Measurements from ENCODE around the gene PRM2. TPM values are rescaled to one million over a fixed set of nuclear protein-coding genes. Genes with fewer than 3 reads are reported as not detected.

The PRM2 gene
- total and polyA plus RNA-seq, 2 donors (not counting 1 experiment from before 2014, with no cell fraction given), result not detected

DNA sequence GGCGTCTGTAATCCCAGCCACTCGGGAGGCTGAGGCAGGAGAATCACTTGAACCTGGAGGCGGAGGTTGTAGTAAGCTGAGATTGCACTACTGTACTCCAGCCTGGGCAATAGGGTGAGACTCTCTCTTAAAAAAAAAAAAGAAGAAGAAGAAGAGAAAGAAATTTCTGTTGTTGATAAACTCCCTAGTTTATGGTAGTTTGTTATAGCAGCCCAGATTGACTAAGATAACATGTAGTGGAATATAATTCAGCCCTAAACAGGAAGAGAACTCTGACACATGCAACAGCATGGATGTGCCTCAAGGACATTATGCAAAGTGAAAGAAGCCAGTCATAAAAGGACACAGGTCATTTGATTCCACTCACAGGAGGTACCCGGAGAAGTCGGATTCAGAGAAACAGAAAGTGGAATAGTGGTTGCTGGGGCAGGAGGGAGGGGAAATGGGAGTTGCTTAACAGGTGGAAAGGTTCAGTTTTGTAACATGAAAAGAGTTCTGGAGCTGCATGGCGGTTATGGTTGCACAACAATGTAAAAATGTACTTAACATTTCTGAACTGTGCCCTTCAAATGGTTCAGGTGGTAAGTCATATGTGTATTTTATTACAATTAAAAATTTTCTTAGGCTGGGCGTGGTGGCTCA is 30.8 kb upstream of the PRM2 start:
- no peak overlapping the region for H3K9ac ChIP-seq (ENCODE audit: insufficient read depth, low read length)
- no peaks in the 10 kb centered on the region for H4K20me1 ChIP-seq (ENCODE audit: control insufficient read depth, extremely low read depth, insufficient read depth, low read length)
- no peak overlapping the region for H3K4me2 ChIP-seq (ENCODE audit: extremely low read depth, insufficient read depth, low read length)
- no peaks in the 10 kb centered on the region for H3K9me3 ChIP-seq (ENCODE audit: control insufficient read depth, insufficient read depth, low read depth, low read length)
- no peak overlapping the region for H2AFZ ChIP-seq (ENCODE audit: low read length)
- no peak overlapping the region for H3K4me3 ChIP-seq (replicated peaks in 1 of 4; ENCODE audit: control extremely low read depth in 1 of 4, insufficient read depth in 1 of 4, low read depth in 3 of 4, low read length in 4 of 4)
- DNase-seq (ENCODE audit: low read depth in 2 of 2), result no peak
- H3K27me3 ChIP-seq (ENCODE audit: control insufficient read depth, insufficient read depth, low read length), result no peaks in the 10 kb centered on the region
- no peaks in the 10 kb centered on the region for H3K4me1 ChIP-seq (ENCODE audit: control insufficient read depth, extremely low read depth, insufficient read depth, low read length)
- H3K27ac ChIP-seq (ENCODE audit: insufficient read depth, low read length), result no peak overlapping the region
- no peaks in the 10 kb centered on the region for H3K36me3 ChIP-seq (ENCODE audit: control insufficient read depth, insufficient read depth, low read length)
- H3K79me2 ChIP-seq (ENCODE audit: control insufficient read depth, insufficient read depth, low read length), result no peaks in the 10 kb centered on the region
- TF ChIP-seq, protein P1, sequence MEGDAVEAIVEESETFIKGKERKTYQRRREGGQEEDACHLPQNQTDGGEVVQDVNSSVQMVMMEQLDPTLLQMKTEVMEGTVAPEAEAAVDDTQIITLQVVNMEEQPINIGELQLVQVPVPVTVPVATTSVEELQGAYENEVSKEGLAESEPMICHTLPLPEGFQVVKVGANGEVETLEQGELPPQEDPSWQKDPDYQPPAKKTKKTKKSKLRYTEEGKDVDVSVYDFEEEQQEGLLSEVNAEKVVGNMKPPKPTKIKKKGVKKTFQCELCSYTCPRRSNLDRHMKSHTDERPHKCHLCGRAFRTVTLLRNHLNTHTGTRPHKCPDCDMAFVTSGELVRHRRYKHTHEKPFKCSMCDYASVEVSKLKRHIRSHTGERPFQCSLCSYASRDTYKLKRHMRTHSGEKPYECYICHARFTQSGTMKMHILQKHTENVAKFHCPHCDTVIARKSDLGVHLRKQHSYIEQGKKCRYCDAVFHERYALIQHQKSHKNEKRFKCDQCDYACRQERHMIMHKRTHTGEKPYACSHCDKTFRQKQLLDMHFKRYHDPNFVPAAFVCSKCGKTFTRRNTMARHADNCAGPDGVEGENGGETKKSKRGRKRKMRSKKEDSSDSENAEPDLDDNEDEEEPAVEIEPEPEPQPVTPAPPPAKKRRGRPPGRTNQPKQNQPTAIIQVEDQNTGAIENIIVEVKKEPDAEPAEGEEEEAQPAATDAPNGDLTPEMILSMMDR (conservative IDR thresholded peaks at IDR 0.05 in 1 of 2, IDR thresholded peaks at IDR 0.05 in 1 of 2; ENCODE audit: low read depth in 1 of 2, low read length in 2 of 2), result no peak
- no peak for TF ChIP-seq EZH2 (IDR thresholded peaks at IDR 0.05; ENCODE audit: low read length, missing control alignments)

DNA sequence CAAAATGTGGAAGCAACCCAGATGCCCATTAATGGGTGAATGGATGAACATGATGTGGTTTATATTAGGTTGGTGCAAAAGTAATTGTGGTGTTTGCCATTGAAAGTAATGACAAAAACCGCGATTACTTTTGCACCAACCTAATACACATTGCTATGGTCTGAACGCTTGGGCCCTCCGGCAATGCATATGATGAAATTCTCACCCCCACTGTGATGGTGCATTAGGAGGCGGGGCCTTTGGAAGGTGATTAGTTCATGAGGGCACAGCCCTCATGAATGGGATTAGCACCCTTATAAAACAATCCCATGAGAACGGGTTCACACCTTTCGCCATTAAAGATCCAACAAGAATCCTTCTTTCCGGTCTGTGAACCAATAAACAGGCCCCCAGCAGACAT is 30.1 kb upstream of the PRM2 start:
- H3K4me3 ChIP-seq (replicated peaks in 1 of 4; ENCODE audit: control extremely low read depth in 1 of 4, insufficient read depth in 1 of 4, low read depth in 3 of 4, low read length in 4 of 4), result no peak overlapping the region
- H3K4me2 ChIP-seq (ENCODE audit: extremely low read depth, insufficient read depth, low read length), result no peak overlapping the region
- H3K9me3 ChIP-seq (ENCODE audit: control insufficient read depth, insufficient read depth, low read depth, low read length), result no peaks in the 10 kb centered on the region
- TF ChIP-seq, protein P1 (conservative IDR thresholded peaks at IDR 0.05 in 1 of 2, IDR thresholded peaks at IDR 0.05 in 1 of 2; ENCODE audit: low read depth in 1 of 2, low read length in 2 of 2), result no peak
- TF ChIP-seq EZH2 (IDR thresholded peaks at IDR 0.05; ENCODE audit: low read length, missing control alignments), result no peak
- H3K27me3 ChIP-seq (ENCODE audit: control insufficient read depth, insufficient read depth, low read length), result no peaks in the 10 kb centered on the region
- no peaks in the 10 kb centered on the region for H3K36me3 ChIP-seq (ENCODE audit: control insufficient read depth, insufficient read depth, low read length)
- no peak overlapping the region for H2AFZ ChIP-seq (ENCODE audit: low read length)
- H3K79me2 ChIP-seq (ENCODE audit: control insufficient read depth, insufficient read depth, low read length), result no peaks in the 10 kb centered on the region
- H3K4me1 ChIP-seq (ENCODE audit: control insufficient read depth, extremely low read depth, insufficient read depth, low read length), result no peaks in the 10 kb centered on the region
- no peaks in the 10 kb centered on the region for H4K20me1 ChIP-seq (ENCODE audit: control insufficient read depth, extremely low read depth, insufficient read depth, low read length)
- no peak overlapping the region for H3K9ac ChIP-seq (ENCODE audit: insufficient read depth, low read length)
- DNase-seq (ENCODE audit: low read depth in 2 of 2), result no peak
- H3K27ac ChIP-seq (ENCODE audit: insufficient read depth, low read length), result no peak overlapping the region

DNA sequence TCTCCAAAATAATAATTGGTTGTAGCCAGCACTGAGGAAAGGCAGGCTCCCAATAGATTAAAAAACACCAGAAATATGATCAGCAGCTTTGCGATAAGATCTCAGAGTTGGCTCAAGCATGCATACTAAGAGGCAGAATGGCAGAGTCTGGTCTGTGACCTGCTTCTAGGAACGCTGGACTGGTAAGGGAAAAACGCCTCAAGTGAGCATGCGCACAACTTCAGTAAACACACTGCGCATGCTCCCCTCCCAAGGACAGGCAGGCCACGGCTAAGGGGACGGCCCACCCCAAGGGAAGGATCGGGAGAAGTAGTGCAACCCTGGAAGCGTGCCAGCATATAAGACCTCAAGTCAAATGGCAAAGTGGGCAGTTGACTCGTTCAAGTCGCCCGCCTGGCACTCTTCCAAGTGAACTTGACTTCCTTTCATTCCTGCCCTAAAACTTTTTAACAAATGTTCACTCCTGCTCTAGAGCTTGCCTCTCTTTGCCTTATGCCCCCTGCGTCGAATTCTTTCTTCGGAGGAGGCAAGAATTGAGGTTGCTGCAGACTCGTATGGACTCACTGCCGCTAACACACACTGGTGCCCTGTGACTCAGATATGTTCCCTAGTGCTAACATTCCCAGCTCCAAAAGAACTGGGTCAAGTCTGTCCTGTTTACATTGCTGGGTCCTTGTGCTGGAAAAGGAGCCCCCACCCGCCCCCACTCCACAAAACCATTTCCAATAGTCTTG is 27.3 kb upstream of the PRM2 start:
- no peak overlapping the region for H3K4me2 ChIP-seq (ENCODE audit: extremely low read depth, insufficient read depth, low read length)
- no peaks in the 10 kb centered on the region for H3K4me1 ChIP-seq (ENCODE audit: control insufficient read depth, extremely low read depth, insufficient read depth, low read length)

More for the DNA sequence above, 27.3 kb upstream of the PRM2 start:
- Histone ChIP-seq H3K27ac (ENCODE audit: insufficient read depth, low read length) (no peak overlapping the region), H3K9ac (ENCODE audit: insufficient read depth, low read length) (no peak overlapping the region), H3K36me3 (ENCODE audit: control insufficient read depth, insufficient read depth, low read length) (no peaks in the 10 kb centered on the region), H3K9me3 (ENCODE audit: control insufficient read depth, insufficient read depth, low read depth, low read length) (no peaks in the 10 kb centered on the region), H3K27me3 (ENCODE audit: control insufficient read depth, insufficient read depth, low read length) (no peaks in the 10 kb centered on the region), H4K20me1 (ENCODE audit: control insufficient read depth, extremely low read depth, insufficient read depth, low read length) (no peaks in the 10 kb centered on the region), H2AFZ (ENCODE audit: low read length) (no peak overlapping the region), H3K79me2 (ENCODE audit: control insufficient read depth, insufficient read depth, low read length) (no peaks in the 10 kb centered on the region), H3K4me3 (replicated peaks in 1 of 4; ENCODE audit: control extremely low read depth in 1 of 4, insufficient read depth in 1 of 4, low read depth in 3 of 4, low read length in 4 of 4) (no peak overlapping the region)
- DNase-seq (ENCODE audit: low read depth in 2 of 2), result no peak
- TF ChIP-seq, protein P1 (conservative IDR thresholded peaks at IDR 0.05 in 1 of 2, IDR thresholded peaks at IDR 0.05 in 1 of 2; ENCODE audit: low read depth in 1 of 2, low read length in 2 of 2), result no peak
- TF ChIP-seq EZH2 (IDR thresholded peaks at IDR 0.05; ENCODE audit: low read length, missing control alignments), result no peak

All from fibroblast of lung (primary cell).